HepG2 (cell line): Measurements from ENCODE around the gene MVP. TPM values are rescaled to one million over a fixed set of nuclear protein-coding genes. Genes with fewer than 3 reads are reported as not detected.

ENCODE experiments used
- ATAD3A ChIP-seq: sonication (generic); formaldehyde crosslinking; IDR thresholded peaks from 2 replicates; pipeline ENCODE4 v1.4.0; 2020; ENCODE audit warnings: missing genetic modification reagents
- HIVEP1 ChIP-seq: sonication (generic); formaldehyde crosslinking; IDR thresholded peaks from 2 replicates; pipeline ENCODE4 v1.4.0; 2020; ENCODE audit warnings: mild to moderate bottlenecking, missing genetic modification reagents
- HMGXB4 ChIP-seq, 2 experiments: sonication (generic) in 1 of 2; formaldehyde crosslinking in 1 of 2; IDR thresholded peaks; 2 replicates each; pipeline versions ENCODE4 v1.4.0 to v1.6.1; 2018 to 2020; ENCODE audit warnings: missing genetic modification reagents in 2 of 2, borderline replicate concordance in 1 of 2, low read depth in 1 of 2, mild to moderate bottlenecking in 1 of 2, missing biosample characterization in 1 of 2
- IKZF1 ChIP-seq: fragments of 450-650 bp; IDR thresholded peaks from 2 replicates; pipeline ENCODE4 v1.7.1; 2016
- JUND ChIP-seq: sonication (generic); formaldehyde crosslinking; IDR thresholded peaks from 2 replicates; pipeline ENCODE4 v1.8.0; 2022; ENCODE audit warnings: mild to moderate bottlenecking, missing genetic modification reagents
- KLF11 ChIP-seq: IDR thresholded peaks from 2 replicates; pipeline ENCODE4 v1.6.1; 2016; ENCODE audit warnings: missing compliant biosample characterization
- MED1 ChIP-seq: sonication (generic); formaldehyde crosslinking; IDR thresholded peaks from 2 replicates; pipeline ENCODE4 v1.4.0; 2020; ENCODE audit warnings: missing genetic modification reagents
- MTA3 ChIP-seq: sonication (generic); formaldehyde crosslinking; IDR thresholded peaks from 2 replicates; pipeline ENCODE4 v1.4.0; 2020; ENCODE audit warnings: missing genetic modification reagents
- PAXIP1 ChIP-seq: sonication (generic); formaldehyde crosslinking; conservative IDR thresholded peaks from 2 replicates; pipeline ENCODE4 v1.4.0; 2020; ENCODE audit warnings: mild to moderate bottlenecking, missing genetic modification reagents, moderate library complexity
- REXO4 ChIP-seq: sonication (generic); formaldehyde crosslinking; IDR thresholded peaks from 2 replicates; pipeline ENCODE4 v1.8.0; 2022; ENCODE audit warnings: missing genetic modification reagents, mild to moderate bottlenecking, borderline replicate concordance
- RFX5 ChIP-seq: IDR thresholded peaks from 2 replicates; pipeline ENCODE4 v1.6.1; 2011; ENCODE audit warnings: low read depth, low read length, improper control_type of control experiment
- RORA ChIP-seq: sonication (generic); formaldehyde crosslinking; IDR thresholded peaks from 2 replicates; pipeline ENCODE4 v1.5.0; 2020; ENCODE audit warnings: mild to moderate bottlenecking, missing genetic modification reagents, moderate library complexity
- SNAPC2 ChIP-seq: sonication (generic); formaldehyde crosslinking; IDR thresholded peaks from 2 replicates; pipeline ENCODE4 v1.8.1; 2022; ENCODE audit warnings: mild to moderate bottlenecking, missing genetic modification reagents
- TBX3 ChIP-seq: fragments of 450-650 bp; IDR thresholded peaks from 2 replicates; pipeline ENCODE4 v1.6.1; 2017; ENCODE audit warnings: antibody characterized with exemption, mild to moderate bottlenecking, inconsistent platforms, borderline replicate concordance
- THAP8 ChIP-seq: sonication (generic); formaldehyde crosslinking; IDR thresholded peaks from 2 replicates; pipeline ENCODE4 v1.5.1; 2020; ENCODE audit warnings: missing genetic modification reagents, mild to moderate bottlenecking, borderline replicate concordance
- ZBTB38 ChIP-seq: sonication (generic); formaldehyde crosslinking; IDR thresholded peaks from 2 replicates; pipeline ENCODE4 v1.5.1; 2020; ENCODE audit warnings: mild to moderate bottlenecking, missing genetic modification reagents
- ZNF205 ChIP-seq: IDR thresholded peaks from 2 replicates; pipeline ENCODE4 v1.6.1; 2018; ENCODE audit warnings: missing biosample characterization, missing genetic modification reagents
- ZNF563 ChIP-seq: sonication (generic); formaldehyde crosslinking; IDR thresholded peaks from 2 replicates; pipeline ENCODE4 v1.8.0; 2022; ENCODE audit warnings: mild to moderate bottlenecking, moderate library complexity, missing genetic modification reagents
- ZNF672 ChIP-seq: sonication (generic); formaldehyde crosslinking; IDR thresholded peaks from 2 replicates; pipeline ENCODE4 v1.8.1; 2022; ENCODE audit warnings: missing genetic modification reagents
- polyA plus RNA-seq, 8 experiments: library from polyadenylated mRNA; depleted of rRNA in 3 of 8; stranded (reverse) in 7 of 8; unstranded in 1 of 8; fragments of >200 nt; fragmentation: Illumina TruSeq in 4 of 8; extraction: Trizol in 4 of 8; gene quantifications; 2 replicates each; pipeline versions ENCODE4 v1.2.1 to v1.2.3, GENCODE V29; 2011 to 2016; ENCODE audit warnings: low read depth in 4 of 8, missing spikeins in 1 of 8, mixed read lengths in 1 of 8; ENCODE audit not compliant: insufficient read depth in 1 of 8
- total RNA-seq, 5 experiments: library from RNA; depleted of rRNA; stranded (reverse); fragments of >200 nt; fragmentation: Illumina TruSeq; extraction: Trizol; gene quantifications; 2 replicates each; pipeline ENCODE4 v1.2.3, GENCODE V29; 2016; ENCODE audit warnings: low read depth in 1 of 5
- TF ChIP-seq, protein P1 (sequence below): sonication (generic); formaldehyde crosslinking; IDR thresholded peaks from 2 replicates; pipeline ENCODE4 v1.4.0; 2020; ENCODE audit warnings: missing genetic modification reagents
- TF ChIP-seq, protein P2 (sequence below): sonication (generic); formaldehyde crosslinking; IDR thresholded peaks from 2 replicates; pipeline ENCODE4 v1.8.0; 2023; ENCODE audit warnings: mild to moderate bottlenecking, missing genetic modification reagents

MVP gene
- total and polyA plus RNA-seq, 2 of the 13 experiments (the other 11 are each of a cell fraction or from before 2014, with no cell fraction given) = 22.9 to 43.5 TPM

DNA sequence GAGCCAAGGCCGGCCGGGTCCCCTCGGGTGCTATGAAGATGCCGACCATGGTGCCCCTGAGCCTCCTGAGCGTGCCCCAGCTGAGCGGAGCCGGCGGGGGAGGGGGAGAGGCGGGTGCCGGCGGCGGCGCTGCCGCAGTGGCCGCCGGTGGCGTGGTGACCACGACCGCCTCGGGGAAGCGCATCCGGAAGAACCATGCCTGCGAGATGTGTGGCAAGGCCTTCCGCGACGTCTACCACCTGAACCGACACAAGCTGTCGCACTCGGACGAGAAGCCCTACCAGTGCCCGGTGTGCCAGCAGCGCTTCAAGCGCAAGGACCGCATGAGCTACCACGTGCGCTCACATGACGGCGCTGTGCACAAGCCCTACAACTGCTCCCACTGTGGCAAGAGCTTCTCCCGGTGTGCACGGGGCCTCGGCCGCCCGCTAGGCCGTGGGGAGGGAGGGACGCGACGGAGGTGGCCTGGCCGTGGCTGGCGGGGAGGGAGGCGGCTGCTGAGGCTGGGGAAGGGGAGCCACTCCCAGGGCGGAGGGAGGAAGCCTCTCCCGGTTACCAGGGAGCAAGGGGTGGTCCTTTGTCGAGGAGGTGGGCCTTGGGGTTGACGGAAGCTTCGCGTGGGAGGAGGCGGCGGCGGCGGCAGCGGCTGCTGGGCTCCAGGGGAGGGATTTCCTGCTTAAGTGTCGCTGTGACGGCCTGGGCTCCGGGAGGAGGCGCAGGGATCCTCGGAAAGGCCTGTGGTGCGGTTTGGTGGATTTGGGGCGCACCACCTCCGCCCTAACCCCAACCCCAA is 12.6 kb upstream of the MVP start (continued):
- TF ChIP-seq HMGXB4 (CRISPR knock-in tag; IDR thresholded peaks at IDR 0.05; ENCODE audit: borderline replicate concordance in 1 of 2, low read depth in 1 of 2) = peak; percentile 98
- TF ChIP-seq HIVEP1 = peak; percentile 98
- TF ChIP-seq ZNF672 (CRISPR knock-in tag) = peak; percentile 97
- TF ChIP-seq, protein P1, sequence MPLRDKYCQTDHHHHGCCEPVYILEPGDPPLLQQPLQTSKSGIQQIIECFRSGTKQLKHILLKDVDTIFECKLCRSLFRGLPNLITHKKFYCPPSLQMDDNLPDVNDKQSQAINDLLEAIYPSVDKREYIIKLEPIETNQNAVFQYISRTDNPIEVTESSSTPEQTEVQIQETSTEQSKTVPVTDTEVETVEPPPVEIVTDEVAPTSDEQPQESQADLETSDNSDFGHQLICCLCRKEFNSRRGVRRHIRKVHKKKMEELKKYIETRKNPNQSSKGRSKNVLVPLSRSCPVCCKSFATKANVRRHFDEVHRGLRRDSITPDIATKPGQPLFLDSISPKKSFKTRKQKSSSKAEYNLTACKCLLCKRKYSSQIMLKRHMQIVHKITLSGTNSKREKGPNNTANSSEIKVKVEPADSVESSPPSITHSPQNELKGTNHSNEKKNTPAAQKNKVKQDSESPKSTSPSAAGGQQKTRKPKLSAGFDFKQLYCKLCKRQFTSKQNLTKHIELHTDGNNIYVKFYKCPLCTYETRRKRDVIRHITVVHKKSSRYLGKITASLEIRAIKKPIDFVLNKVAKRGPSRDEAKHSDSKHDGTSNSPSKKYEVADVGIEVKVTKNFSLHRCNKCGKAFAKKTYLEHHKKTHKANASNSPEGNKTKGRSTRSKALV (CRISPR knock-in tag) = peak; percentile 97
- peak; percentile 60 for TF ChIP-seq JUND (CRISPR knock-in tag)
- TF ChIP-seq ZNF563 = peak; percentile 99
- TF ChIP-seq ZNF205 (CRISPR knock-in tag) = peak; percentile 66; the same call in 1 of the 2 replicates
- TF ChIP-seq MED1 (CRISPR knock-in tag) = peak; percentile 93
- no peak for TF ChIP-seq RORA (CRISPR knock-in tag)
- TF ChIP-seq, protein P2, sequence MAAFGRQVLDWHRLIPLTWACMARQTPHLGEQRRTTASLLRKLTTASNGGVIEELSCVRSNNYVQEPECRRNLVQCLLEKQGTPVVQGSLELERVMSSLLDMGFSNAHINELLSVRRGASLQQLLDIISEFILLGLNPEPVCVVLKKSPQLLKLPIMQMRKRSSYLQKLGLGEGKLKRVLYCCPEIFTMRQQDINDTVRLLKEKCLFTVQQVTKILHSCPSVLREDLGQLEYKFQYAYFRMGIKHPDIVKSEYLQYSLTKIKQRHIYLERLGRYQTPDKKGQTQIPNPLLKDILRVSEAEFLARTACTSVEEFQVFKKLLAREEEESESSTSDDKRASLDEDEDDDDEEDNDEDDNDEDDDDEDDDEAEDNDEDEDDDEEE = peak; percentile 99
- TF ChIP-seq RFX5 = no peak
- TF ChIP-seq TBX3 = no peak
- TF ChIP-seq IKZF1 = no peak
- TF ChIP-seq THAP8 (CRISPR knock-in tag) = peak; percentile 82; the same call in 1 of the 2 replicates
- no peak; the same call in 1 of the 2 replicates for TF ChIP-seq PAXIP1
- TF ChIP-seq MTA3 = no peak
- 0 out of 2 replicates have a peak, but pooled peaks have one; percentile 70 for TF ChIP-seq ATAD3A (CRISPR knock-in tag)
- peak; percentile 94 for TF ChIP-seq KLF11 (CRISPR knock-in tag)
- TF ChIP-seq REXO4 (CRISPR knock-in tag) = peak; percentile 97
- TF ChIP-seq SNAPC2 (CRISPR knock-in tag) = peak; percentile 91
- peak; percentile 97 for TF ChIP-seq ZBTB38
